ENCODE measurements around the gene CDK17.

GRCh38 chr12:96336489-96336888 lies 63.8 kb downstream of the CDK17 start:
- no peak for TF ChIP-seq CTCF (IDR thresholded peaks at IDR 0.05)
- no peak for TF ChIP-seq POLR2A (IDR thresholded peaks at IDR 0.05)
- no peak for TF ChIP-seq POLR2AphosphoS5 (IDR thresholded peaks at IDR 0.05)

Measured in prostate gland (tissue), 2 donors.